Measurements from ENCODE around the gene ZCCHC7.

- TF ChIP-seq EZH2 (IDR thresholded peaks at IDR 0.05; ENCODE audit: borderline replicate concordance, low read length) (no peak), CTCF (conservative IDR thresholded peaks at IDR 0.05 in 1 of 2, IDR thresholded peaks at IDR 0.05 in 1 of 2; ENCODE audit: extremely low read depth in 1 of 2, insufficient read depth in 1 of 2, low read depth in 1 of 2, low read length in 2 of 2) (no peak)
Measured at GRCh38 chr9:37150415-37150814, 30.0 kb downstream of the ZCCHC7 start.

All from mammary epithelial cell (primary cell).